Pancreas (tissue), 10 donors: ENCODE results near the gene KRT9. TPM values are rescaled to one million over a fixed set of nuclear protein-coding genes. Genes with fewer than 3 reads are reported as not detected.
"Not testable (repeated sequence)": the region's sequence is repeated elsewhere in the genome, so short reads cannot be mapped to it uniquely, and the experiment has no call there.

Experiments
- ATAC-seq, 4 donors: fragments of 200-7000 bp; cut with Tn5 transposase; one replicate each; pipeline versions ENCODE4 v1.8.0 to v1.9.1; 2020; ENCODE audit warnings: mild to moderate bottlenecking in 4 of 4, moderate library complexity in 4 of 4
- DNase-seq, 6 donors: peaks; one replicate each; pipeline ENCODE4 v3.0.0-alpha.2; 2020
- FAIRE-seq: peaks from 2 replicates; lab custom pipeline; 2012; peaks lifted over from hg19 to GRCh38; lab: Jason Lieb, UNC
- H3K27ac ChIP-seq, 4 donors: fragments of 200-600 bp; sonication (generic); 1 replicate in 3 of 4; 2 replicates in 1 of 4; pipeline versions ENCODE4 v1.5.0 to v1.8.0; 2020
- H3K27me3 ChIP-seq, 4 donors: fragments of 200-600 bp; one replicate each; pipeline ENCODE4 v1.8.0; 2021
- H3K36me3 ChIP-seq, 3 donors: fragments of 200-600 bp; sonication (generic) in 1 of 3; one replicate each; pipeline versions ENCODE4 v1.5.0 to v1.8.0; 2020 to 2021
- H3K4me1 ChIP-seq, 3 donors: fragments of 200-600 bp; one replicate each; pipeline ENCODE4 v1.8.0; 2021
- H3K4me3 ChIP-seq, 4 donors: fragments of 200-600 bp; sonication (generic) in 2 of 4; one replicate each; pipeline versions ENCODE4 v1.5.0 to v1.8.0; 2020 to 2021
- H3K9me3 ChIP-seq, 4 donors: fragments of 200-600 bp; one replicate each; pipeline ENCODE4 v1.8.0; 2021
- WGBS, 2 donors: extraction: QIAGEN DNeasy Blood & Tissue Kit; methylation state at CpG; one replicate each; pipeline ENCODE4 v1.1.7; 2013; 5-methylcytosine and 5-hydroxymethylcytosine counted together
- intact Hi-C, 3 donors: fragments of 100-400 bp; cut with DNase I; formaldehyde crosslinking; loops; one replicate each; pipeline versions ENCODE4 v1.11.1 to v1.14.2; 2022
- polyA plus RNA-seq, 2 donors: library from polyadenylated mRNA; stranded (reverse); fragments of 200-250 nt; gene quantifications; one replicate each; pipeline ENCODE4 v1.2.3, GENCODE V29; 2013
- total RNA-seq, 6 donors: library from RNA; stranded (reverse); fragmentation: NEBNext Ultra II Directional in 4 of 6; extraction: Animal tissue kit (Norgen Biotek cat#: 25700) in 4 of 6; gene quantifications; one replicate each; pipeline versions ENCODE4 v1.2.1 to v1.2.4, GENCODE V29; 2021 to 2023
- TF ChIP-seq, protein P1 (sequence below), 4 donors: fragments of 200-600 bp; sonication (generic) in 3 of 4; IDR thresholded peaks; one replicate each; pipeline versions ENCODE4 v1.5.0 to v1.8.0; 2021; ENCODE audit warnings: antibody characterized with exemption in 4 of 4
- donor health status: healthy with polysubstance abuse.
- donor health status: DM: no; HTN: no; CAD: no; lungs with moderate emphysema.
- donor health status: DM: no; HTN: no; CAD: no.
- donor health status: control.
- donor health status: control.
- donor health status: Bipolar disorder and iron deficiency.
- donor health status: DM: yes; HTN: yes; CAD: no.
- donor health status: DM: no; HTN: no; CAD: no.
- donor health status: DM: no; HTN: no; CAD: no.
- donor health status: DM: yes; HTN: yes; CAD: no.

Gene KRT9
- total and polyA plus RNA-seq, 8 donors: not detected

DNA sequence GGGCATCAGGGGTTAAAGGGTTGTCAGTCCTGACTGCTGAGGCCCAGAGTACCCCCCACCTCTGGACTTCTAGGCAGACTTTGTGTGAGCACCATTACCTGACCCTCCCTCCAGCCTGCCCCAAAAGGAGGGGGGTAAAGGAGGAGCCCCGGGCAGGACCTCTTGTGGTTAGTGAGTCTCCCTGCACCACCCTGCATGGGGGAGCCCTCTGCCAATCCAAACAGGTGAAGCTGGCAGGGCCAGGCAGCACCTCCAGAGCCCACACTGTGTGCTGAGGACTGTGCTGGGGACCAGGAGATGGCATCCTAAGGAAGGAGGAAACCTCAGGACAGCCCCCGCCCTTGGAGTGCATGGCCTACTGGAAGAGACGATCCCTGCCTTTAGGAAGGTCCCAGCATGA is 17.4 kb upstream of the KRT9 start:
- H3K27me3 ChIP-seq: no peaks in the 10 kb centered on the region
- TF ChIP-seq, protein P1, sequence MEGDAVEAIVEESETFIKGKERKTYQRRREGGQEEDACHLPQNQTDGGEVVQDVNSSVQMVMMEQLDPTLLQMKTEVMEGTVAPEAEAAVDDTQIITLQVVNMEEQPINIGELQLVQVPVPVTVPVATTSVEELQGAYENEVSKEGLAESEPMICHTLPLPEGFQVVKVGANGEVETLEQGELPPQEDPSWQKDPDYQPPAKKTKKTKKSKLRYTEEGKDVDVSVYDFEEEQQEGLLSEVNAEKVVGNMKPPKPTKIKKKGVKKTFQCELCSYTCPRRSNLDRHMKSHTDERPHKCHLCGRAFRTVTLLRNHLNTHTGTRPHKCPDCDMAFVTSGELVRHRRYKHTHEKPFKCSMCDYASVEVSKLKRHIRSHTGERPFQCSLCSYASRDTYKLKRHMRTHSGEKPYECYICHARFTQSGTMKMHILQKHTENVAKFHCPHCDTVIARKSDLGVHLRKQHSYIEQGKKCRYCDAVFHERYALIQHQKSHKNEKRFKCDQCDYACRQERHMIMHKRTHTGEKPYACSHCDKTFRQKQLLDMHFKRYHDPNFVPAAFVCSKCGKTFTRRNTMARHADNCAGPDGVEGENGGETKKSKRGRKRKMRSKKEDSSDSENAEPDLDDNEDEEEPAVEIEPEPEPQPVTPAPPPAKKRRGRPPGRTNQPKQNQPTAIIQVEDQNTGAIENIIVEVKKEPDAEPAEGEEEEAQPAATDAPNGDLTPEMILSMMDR (IDR thresholded peaks at IDR 0.05): no peak
- DNase-seq: peak in 1 of 6 donors; percentile 38
- no peaks in the 10 kb centered on the region for H3K4me1 ChIP-seq
- 61 to 64% methylated on average over 3 of the region's 3 CpGs for WGBS, 2 donors
- FAIRE-seq: no peak
- no peaks in the 10 kb centered on the region for H3K9me3 ChIP-seq
- intact Hi-C loops: no loop called here
- no peak overlapping the region for H3K27ac ChIP-seq
- ATAC-seq: no peak
- no peak overlapping the region for H3K4me3 ChIP-seq
- no peaks in the 10 kb centered on the region for H3K36me3 ChIP-seq

DNA sequence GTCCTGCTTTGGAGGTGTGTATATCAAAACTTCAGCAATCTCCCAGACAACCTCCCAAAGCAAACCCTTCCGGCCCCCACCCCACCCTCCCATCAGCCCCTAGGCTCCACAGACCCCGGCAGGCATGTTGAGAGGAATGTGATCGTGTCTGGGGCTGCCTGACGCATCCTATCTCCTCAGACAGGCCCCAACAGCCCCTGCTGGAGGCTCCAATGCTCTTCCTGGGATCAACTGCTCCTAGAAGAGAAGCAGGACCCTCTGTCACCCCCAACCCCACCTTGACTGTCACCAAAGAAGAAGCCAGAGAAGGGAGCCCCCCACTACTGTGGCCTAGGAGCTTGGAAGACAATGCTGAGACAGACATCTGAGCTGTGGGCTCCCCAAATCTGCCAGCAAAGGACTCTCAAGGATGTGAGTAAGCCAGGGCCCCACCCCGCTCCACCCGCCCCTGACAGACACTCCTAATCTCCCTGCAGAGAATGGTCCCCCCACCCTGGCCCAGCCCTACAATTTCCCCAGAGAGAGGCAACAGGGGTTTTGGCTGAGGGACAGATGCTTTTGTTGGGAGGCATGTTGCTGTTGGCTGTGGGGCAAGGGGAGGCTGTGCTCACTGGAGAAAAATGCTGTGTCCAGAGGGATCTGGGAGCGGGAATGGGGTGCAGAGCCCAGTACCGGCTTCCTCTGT is 16.4 kb upstream of the KRT9 start:
- Histone ChIP-seq H3K4me3 (no peak overlapping the region), H3K9me3 (no peaks in the 10 kb centered on the region), H3K27ac (no peak overlapping the region), H3K36me3 (no peaks in the 10 kb centered on the region), H3K4me1 (no peaks in the 10 kb centered on the region), H3K27me3 (no peaks in the 10 kb centered on the region)
- intact Hi-C loops: no loop called here
- FAIRE-seq (no peak), ATAC-seq (no peak), DNase-seq (no peak)
- TF ChIP-seq, protein P1 (IDR thresholded peaks at IDR 0.05): no peak
- 70 to 87% methylated on average over 7 of the region's 8 CpGs for WGBS, 2 donors

- ATAC-seq (no peak), FAIRE-seq (no peak), DNase-seq (no peak)
- Histone ChIP-seq H3K4me3 (no peak within 1 kb of the TSS), H3K36me3 (no peaks in the 10 kb centered on the region), H3K27ac (no peak within 1 kb of the TSS), H3K4me1 (no peaks in the 10 kb centered on the region), H3K27me3 (no peaks in the 10 kb centered on the region), H3K9me3 (no peaks in the 10 kb centered on the region)
- TF ChIP-seq, protein P1 (IDR thresholded peaks at IDR 0.05): no peak
- intact Hi-C loops: no loop called here
- WGBS, 2 donors: 66 to 71% methylated on average over 13 to 15 of the region's 15 CpGs
Observed at GRCh38 chr17:41586863-41587495, 15.1 kb upstream of the KRT9 start, which contains the start of gene KRT14. KRT14 (minus strand) TSS chr17:41586895; CDS start chr17:41586834, 61 bp downstream.

DNA sequence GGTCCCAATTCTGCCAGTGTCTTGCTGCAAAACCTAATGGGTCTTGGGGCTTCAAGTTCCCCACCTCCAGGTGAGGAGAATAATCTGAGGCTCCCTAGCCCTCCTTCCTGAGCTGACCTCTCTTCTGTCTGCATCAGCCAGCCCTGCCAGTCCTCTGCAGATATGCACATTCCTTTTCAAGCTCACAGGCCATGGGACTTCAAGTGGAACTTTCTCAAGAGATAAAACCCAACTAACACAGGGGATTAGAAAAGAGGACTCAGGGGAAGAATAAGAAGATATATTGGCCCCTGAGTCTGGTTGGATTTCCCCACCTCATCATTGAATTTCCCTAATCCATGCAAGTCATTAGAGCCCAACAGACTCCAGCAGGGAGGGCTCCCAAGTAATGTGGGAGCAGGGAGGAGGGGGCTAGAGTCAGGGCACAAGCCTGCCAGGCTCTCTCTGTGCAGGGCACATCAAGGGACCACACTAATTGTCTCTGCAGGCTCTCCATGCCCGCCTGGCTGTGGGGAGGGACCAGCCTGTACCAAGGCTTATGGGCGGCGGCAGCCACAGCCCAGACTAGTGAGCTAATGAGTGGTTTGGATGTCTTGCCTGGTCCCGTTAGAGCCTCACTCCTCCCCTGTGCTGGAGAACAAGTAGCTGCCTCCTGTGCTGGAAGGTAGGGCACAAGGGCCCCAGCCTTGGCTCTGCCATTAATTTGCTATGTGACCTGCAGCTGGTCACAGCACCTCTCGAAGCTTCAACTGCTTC is 13.6 kb upstream of the KRT9 start:
- intact Hi-C loops: no loop called here
- no peaks in the 10 kb centered on the region for H3K4me1 ChIP-seq
- DNase-seq: no peak
- TF ChIP-seq, protein P1 (IDR thresholded peaks at IDR 0.05): no peak
- no peak for FAIRE-seq
- no peak for ATAC-seq
- no peak overlapping the region for H3K27ac ChIP-seq
- H3K9me3 ChIP-seq: no peaks in the 10 kb centered on the region
- WGBS, 2 donors: 78 to 82% methylated on average over 5 of the region's 5 CpGs
- H3K4me3 ChIP-seq: no peak overlapping the region
- no peaks in the 10 kb centered on the region for H3K27me3 ChIP-seq
- no peaks in the 10 kb centered on the region for H3K36me3 ChIP-seq

- H3K36me3 ChIP-seq: not testable (repeated sequence)
Observed at GRCh38 chr17:41584331-41584927, 12.6 kb upstream of the KRT9 start.

More at GRCh38 chr17:41584331-41584927, 12.6 kb upstream of the KRT9 start:
- H3K4me1 ChIP-seq, H3K27ac ChIP-seq, FAIRE-seq, ATAC-seq, intact Hi-C loops, H3K9me3 ChIP-seq, H3K27me3 ChIP-seq, H3K4me3 ChIP-seq, DNase-seq: not testable (repeated sequence)
- WGBS, 2 donors: 67 to 68% methylated on average over 8 of the region's 8 CpGs
